Natural killer cell treated with Interleukin-12 subunit alpha and Interleukin-12 subunit beta and Interleukin-15 and Interleukin-18, amount 100 ng/mL, for 72 hours (primary cell): ENCODE measurements around the gene ST7L. TPM values are rescaled to one million over a fixed set of nuclear protein-coding genes. Genes with fewer than 3 reads are reported as not detected.
"Not testable (repeated sequence)": the region's sequence is repeated elsewhere in the genome, so short reads cannot be mapped to it uniquely, and the experiment has no call there.

Experiments
- ATAC-seq, 2 donors: fragments of 150-1000 bp; cut with Tn5 transposase in 1 of 2; sonication (Bioruptor Pico), chemical (Tn5 transposase) in 1 of 2; 2 replicates each; pipeline ENCODE4 v1.10.0; 2021
- DNase-seq: peaks from one replicate; pipeline ENCODE4 v3.0.0; 2022; ENCODE audit warnings: low spot score
- H3K27ac Mint-ChIP-seq, 2 donors: 1 replicate in 1 of 2; 2 replicates in 1 of 2; pipeline ENCODE4 v1.8.0; 2022; ENCODE audit warnings: mixed read lengths in 2 of 2, mild to moderate bottlenecking in 1 of 2, moderate library complexity in 1 of 2
- H3K27me3 Mint-ChIP-seq, 2 donors: 1 replicate in 1 of 2; 2 replicates in 1 of 2; pipeline ENCODE4 v1.8.0; 2022; ENCODE audit warnings: mixed read lengths in 2 of 2
- H3K36me3 Mint-ChIP-seq: one replicate; pipeline ENCODE4 v1.8.0; 2022; ENCODE audit warnings: mixed read lengths
- H3K4me1 Mint-ChIP-seq, 2 donors: 1 replicate in 1 of 2; 2 replicates in 1 of 2; pipeline ENCODE4 v1.8.0; 2022; ENCODE audit warnings: low read depth in 2 of 2, mixed read lengths in 2 of 2, mild to moderate bottlenecking in 1 of 2
- H3K4me3 Mint-ChIP-seq: one replicate; pipeline ENCODE4 v1.8.0; 2022; ENCODE audit warnings: mixed read lengths
- H3K9me3 Mint-ChIP-seq: 2 replicates; pipeline ENCODE4 v1.8.0; 2022; ENCODE audit warnings: mixed read lengths
- total RNA-seq, 2 donors: library from RNA; stranded (reverse); gene quantifications; one replicate each; pipeline ENCODE4 v1.2.3, GENCODE V29; 2022

Gene ST7L
- total RNA-seq, 2 donors from 2014 or later, result 11.9 to 19.2 TPM

DNA sequence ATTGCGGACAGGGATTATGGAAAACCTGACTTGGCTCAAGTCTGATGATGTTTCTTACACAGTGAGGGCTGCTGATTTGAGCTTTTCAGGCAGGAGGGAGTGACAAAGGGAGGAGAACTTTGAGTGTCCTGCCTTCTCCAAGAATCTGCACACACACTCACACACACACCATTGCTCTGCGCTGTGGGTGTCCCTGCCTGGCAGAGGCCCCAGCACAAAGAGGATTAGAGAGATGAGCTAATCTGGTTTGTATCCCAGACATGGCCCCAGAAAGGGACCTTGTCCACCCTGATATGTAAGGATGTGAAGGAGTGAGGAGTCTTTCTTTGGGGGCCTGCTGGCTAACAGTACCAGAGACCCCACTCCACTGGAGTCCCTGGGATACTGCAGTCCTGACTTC lies 116.1 kb downstream of the ST7L start:
- no peak overlapping the region for H3K4me3 Mint-ChIP-seq
- H3K36me3 Mint-ChIP-seq, result no peaks in the 10 kb centered on the region
- no peak overlapping the region for H3K27ac Mint-ChIP-seq
- H3K27me3 Mint-ChIP-seq, result peaks cover 46 to 69% of the 10 kb centered on the region in 2 donors
- no peaks in the 10 kb centered on the region for H3K9me3 Mint-ChIP-seq
- ATAC-seq (no peak), DNase-seq (no peak)
- peaks cover 0 to 4% of the 10 kb centered on the region in 2 donors for H3K4me1 Mint-ChIP-seq

DNA sequence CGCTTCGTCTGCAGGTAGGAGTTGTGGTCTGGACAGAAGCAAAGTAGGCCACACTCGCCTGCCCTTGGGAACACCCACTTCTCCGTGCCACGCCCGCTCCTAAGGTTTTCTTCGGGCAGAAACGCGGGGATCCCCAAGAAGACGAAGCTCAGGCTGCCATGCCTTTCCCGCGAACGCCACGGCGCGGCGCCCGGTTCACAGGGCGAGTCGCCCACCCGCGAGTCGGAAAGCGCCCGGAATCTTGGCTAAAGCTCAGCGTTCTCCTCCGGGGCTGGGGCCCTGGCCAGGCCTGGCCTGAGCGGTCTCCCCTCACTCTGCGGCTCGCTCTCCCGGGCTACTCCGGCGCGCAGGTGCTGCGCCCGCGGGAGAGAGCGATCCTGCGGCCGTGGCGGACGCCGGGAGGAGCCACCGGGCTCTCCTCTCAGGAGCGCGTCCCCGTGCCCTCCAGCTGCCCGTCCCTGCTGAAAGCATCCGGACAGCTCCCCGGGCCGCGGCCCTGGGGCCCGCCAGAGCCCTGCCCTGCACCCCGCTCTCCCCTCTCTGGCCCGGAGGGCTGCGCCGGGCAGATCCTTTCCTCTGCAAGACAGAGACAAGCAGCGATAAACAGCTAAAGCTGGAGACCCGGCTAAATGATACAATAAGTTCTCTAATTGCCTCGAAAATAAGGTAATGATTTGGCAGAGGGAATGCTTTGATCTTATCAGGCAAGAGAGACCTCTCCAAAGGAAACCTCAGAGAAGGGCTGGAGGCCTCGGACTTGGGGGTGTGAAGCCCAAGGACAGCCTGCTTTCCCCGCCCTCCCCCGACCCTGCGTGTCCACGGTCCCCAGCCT lies 116.9 kb downstream of the ST7L start:
- DNase-seq, result no peak
- peaks cover 0 to 1% of the 10 kb centered on the region in 2 donors for H3K4me1 Mint-ChIP-seq
- no peaks in the 10 kb centered on the region for H3K9me3 Mint-ChIP-seq
- no peak overlapping the region for H3K27ac Mint-ChIP-seq
- H3K4me3 Mint-ChIP-seq, result no peak overlapping the region
- no peaks in the 10 kb centered on the region for H3K36me3 Mint-ChIP-seq
- H3K27me3 Mint-ChIP-seq, result peaks cover 48 to 74% of the 10 kb centered on the region in 2 donors
- ATAC-seq, result peak; percentile 44 to 64

- Mint-ChIP-seq H3K4me3 (no peak overlapping the region), H3K27me3 (peaks cover 43 to 57% of the 10 kb centered on the region in 2 donors)
- ATAC-seq, result no peak
Measured at GRCh38 chr1:112496290-112496689, 122.7 kb downstream of the ST7L start.

GRCh38 chr1:112493351-112493750 lies 125.6 kb downstream of the ST7L start:
- Mint-ChIP-seq H3K4me3 (peak overlapping the region; percentile 3), H3K27ac (no peak overlapping the region), H3K36me3 (no peaks in the 10 kb centered on the region), H3K9me3 (no peaks in the 10 kb centered on the region), H3K27me3 (peaks cover 37 to 43% of the 10 kb centered on the region in 2 donors), H3K4me1 (no peaks in the 10 kb centered on the region)
- no peak for DNase-seq
- ATAC-seq, result no peak

More at GRCh38 chr1:112496290-112496689, 122.7 kb downstream of the ST7L start:
- no peak for DNase-seq
- no peak overlapping the region for H3K27ac Mint-ChIP-seq
- no peaks in the 10 kb centered on the region for H3K36me3 Mint-ChIP-seq
- no peaks in the 10 kb centered on the region for H3K4me1 Mint-ChIP-seq
- no peaks in the 10 kb centered on the region for H3K9me3 Mint-ChIP-seq

GRCh38 chr1:112492076-112492475 lies 126.9 kb downstream of the ST7L start:
- H3K36me3 Mint-ChIP-seq, result no peaks in the 10 kb centered on the region
- H3K27ac Mint-ChIP-seq, result no peak overlapping the region
- DNase-seq (no peak), ATAC-seq (no peak)
- H3K4me1 Mint-ChIP-seq, result no peaks in the 10 kb centered on the region
- H3K9me3 Mint-ChIP-seq, result no peaks in the 10 kb centered on the region
- peaks cover 29 to 31% of the 10 kb centered on the region in 2 donors for H3K27me3 Mint-ChIP-seq
- no peak overlapping the region for H3K4me3 Mint-ChIP-seq

GRCh38 chr1:112488141-112488540 lies 130.8 kb downstream of the ST7L start:
- H3K27me3 Mint-ChIP-seq, result peaks cover 18 to 20% of the 10 kb centered on the region in 2 donors
- H3K36me3 Mint-ChIP-seq, result no peaks in the 10 kb centered on the region
- no peaks in the 10 kb centered on the region for H3K4me1 Mint-ChIP-seq
- ATAC-seq (no peak), DNase-seq (no peak)
- no peaks in the 10 kb centered on the region for H3K9me3 Mint-ChIP-seq
- H3K4me3 Mint-ChIP-seq, result no peak overlapping the region
- H3K27ac Mint-ChIP-seq, result no peak overlapping the region

DNA sequence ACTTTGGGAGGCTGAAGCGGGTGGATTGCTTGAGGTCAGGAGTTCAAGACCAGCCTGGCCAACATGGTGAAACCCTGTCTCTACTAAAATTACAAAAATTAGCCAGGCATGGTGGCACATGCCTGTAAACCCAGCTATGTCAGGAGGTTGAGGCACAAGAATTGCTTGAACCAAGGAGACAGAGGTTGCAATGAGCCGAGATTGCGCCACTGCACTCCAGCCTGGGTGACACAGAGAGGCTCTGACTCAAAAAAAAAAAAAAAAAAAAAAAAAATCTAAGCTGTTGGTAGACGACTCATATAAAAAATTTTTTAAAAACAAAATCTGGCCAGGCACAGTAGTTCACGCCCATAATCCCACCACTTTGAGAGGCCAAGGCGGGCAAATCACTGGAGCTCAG lies 131.3 kb downstream of the ST7L start:
- ATAC-seq, H3K4me1 Mint-ChIP-seq, H3K27ac Mint-ChIP-seq, H3K9me3 Mint-ChIP-seq, H3K4me3 Mint-ChIP-seq, DNase-seq, H3K36me3 Mint-ChIP-seq: not testable (repeated sequence)
- peaks cover 17 to 20% of the 10 kb centered on the region in 2 donors for H3K27me3 Mint-ChIP-seq

DNA sequence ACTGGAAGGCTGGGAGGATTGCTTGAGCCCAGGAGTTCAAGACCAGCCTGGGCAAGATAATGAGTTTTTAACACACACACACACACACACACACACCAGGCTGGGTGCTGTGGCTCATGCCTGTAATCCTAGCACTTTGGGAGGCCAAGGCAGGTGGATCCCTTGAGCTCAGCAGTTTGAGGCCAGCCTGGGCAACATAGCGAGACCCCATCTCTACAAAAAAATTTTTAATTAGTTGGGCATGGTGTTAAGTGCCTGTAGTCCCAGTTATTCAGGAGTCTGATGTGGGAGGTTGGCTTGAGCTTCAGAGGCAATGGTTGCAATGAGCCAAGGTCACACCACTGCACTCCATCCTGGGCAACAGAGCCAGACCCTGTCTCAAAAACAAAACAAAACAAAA lies 132.9 kb downstream of the ST7L start:
- H3K9me3 Mint-ChIP-seq, H3K4me3 Mint-ChIP-seq, H3K4me1 Mint-ChIP-seq, DNase-seq, H3K27ac Mint-ChIP-seq, ATAC-seq, H3K36me3 Mint-ChIP-seq: not testable (repeated sequence)
- H3K27me3 Mint-ChIP-seq, result peaks cover 11 to 20% of the 10 kb centered on the region in 2 donors

DNA sequence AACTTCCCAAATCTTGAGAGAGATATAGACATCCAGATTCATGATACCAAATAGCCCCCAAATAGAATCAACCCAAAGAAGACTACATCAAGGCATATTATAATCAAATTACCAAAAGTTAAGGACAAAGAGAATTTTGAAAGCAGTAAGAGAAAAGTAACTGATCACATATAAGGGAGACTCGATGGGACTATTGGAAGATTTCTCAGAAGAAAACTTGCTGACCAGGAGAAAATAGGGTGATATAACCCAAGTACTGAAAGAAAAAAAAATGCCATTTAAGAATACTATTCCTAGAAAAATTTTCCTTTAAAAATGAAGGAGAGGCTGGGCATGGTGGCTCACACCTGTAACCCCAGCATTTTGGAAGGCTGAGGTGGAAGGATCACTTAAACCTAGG lies 140.6 kb downstream of the ST7L start:
- Mint-ChIP-seq H3K27ac (no peak overlapping the region), H3K36me3 (peaks cover 25% of the 10 kb centered on the region), H3K9me3 (peaks cover 8% of the 10 kb centered on the region), H3K4me1 (no peaks in the 10 kb centered on the region), H3K4me3 (no peak overlapping the region), H3K27me3 (peaks cover 16 to 49% of the 10 kb centered on the region in 2 donors)
- DNase-seq (no peak), ATAC-seq (no peak)

GRCh38 chr1:112477550-112477949 lies 141.4 kb downstream of the ST7L start:
- Mint-ChIP-seq H3K4me1 (no peaks in the 10 kb centered on the region), H3K36me3 (peaks cover 25% of the 10 kb centered on the region), H3K27ac (no peak overlapping the region), H3K9me3 (peaks cover 8% of the 10 kb centered on the region), H3K4me3 (no peak overlapping the region), H3K27me3 (peaks cover 20 to 48% of the 10 kb centered on the region in 2 donors)
- DNase-seq (no peak), ATAC-seq (no peak)

Other genes with a start within 250 kb of the ST7L start
- gene CTTNBP2NL, start 222.9 kb downstream of the ST7L start, total RNA-seq, result 1 to 10 TPM in 1 of 2 donors, under 1 TPM in 1; 0.67 to 1.8 TPM
- under 1 TPM; 0.14 to 0.86 TPM for gene WNT2B, start 110.2 kb downstream of the ST7L start, total RNA-seq
- gene CAPZA1, start 691 bp upstream of the ST7L start, total RNA-seq, result 100 to 1,000 TPM; 213 to 259 TPM
- 10 to 100 TPM; 71.0 to 78.0 TPM for gene MOV10, start 55.5 kb upstream of the ST7L start, total RNA-seq
- 100 to 1,000 TPM in 1 of 2 donors, 10 to 100 TPM in 1; 77.2 to 132 TPM for gene RHOC, start 88.0 kb upstream of the ST7L start, total RNA-seq
- gene PPM1J, start 96.2 kb upstream of the ST7L start, total RNA-seq, result not detected